A172 (cell line): ENCODE measurements around the gene TRIM23. TPM values are rescaled to one million over a fixed set of nuclear protein-coding genes. Genes with fewer than 3 reads are reported as not detected.
A peak's percentile ranks its signal among the peaks of the same experiment; 100 is the strongest.
"Not testable (repeated sequence)": the region's sequence is repeated elsewhere in the genome, so short reads cannot be mapped to it uniquely, and the experiment has no call there.

Source experiments
- DNase-seq: peaks from one replicate; pipeline ENCODE4 v3.0.0-alpha.2; 2015; ENCODE audit warnings: low spot score
- total RNA-seq: library from RNA; depleted of rRNA; stranded (reverse); fragments of >200 nt; shearing (Covaris generic); gene quantifications from 2 replicates; pipeline ENCODE4 v1.2.3, GENCODE V29; 2014; rRNA removed

TRIM23 gene
- total RNA-seq = 22.1 and 23.2 TPM in 2 replicates

- DNase-seq = peak; percentile 92
Measured at GRCh38 chr5:65624025-65624570, at the start of gene TRIM23. TRIM23 (minus strand) TSS chr5:65624333; CDS start chr5:65624274, 59 bp downstream.

- DNase-seq = no peak
Measured at GRCh38 chr5:65672796-65673195, 48.7 kb upstream of the TRIM23 start.

GRCh38 chr5:65668696-65669095 lies 44.6 kb upstream of the TRIM23 start:
- DNase-seq = no peak

- DNase-seq = peak; percentile 18
Measured at GRCh38 chr5:65663804-65664521, 39.8 kb upstream of the TRIM23 start.

GRCh38 chr5:65654713-65655112 lies 30.6 kb upstream of the TRIM23 start:
- DNase-seq = no peak

- no peak for DNase-seq
Measured at GRCh38 chr5:65651144-65651543, 27.0 kb upstream of the TRIM23 start.

- DNase-seq = no peak
Measured at GRCh38 chr5:65647941-65648340, 23.8 kb upstream of the TRIM23 start.

- no peak for DNase-seq
Measured at GRCh38 chr5:65646938-65647337, 22.8 kb upstream of the TRIM23 start.

GRCh38 chr5:65640240-65640639 lies 16.1 kb upstream of the TRIM23 start:
- no peak for DNase-seq

- no peak for DNase-seq
Measured at GRCh38 chr5:65630981-65631380, 6.8 kb upstream of the TRIM23 start.

GRCh38 chr5:65625743-65626142 lies 1.6 kb upstream of the TRIM23 start:
- DNase-seq = peak; percentile 10

GRCh38 chr5:65624571-65625555 lies 730 bp upstream of the TRIM23 start, which contains the start of the genes SHLD3 and TRAPPC13:
SHLD3 (plus strand) TSS chr5:65625027; CDS start chr5:65629588, 4,561 bp downstream.
TRAPPC13 (plus strand) TSS chr5:65625027; CDS start chr5:65625061, 34 bp downstream.
- DNase-seq = peak; percentile 87

GRCh38 chr5:65623482-65623881 lies 651 bp downstream of the TRIM23 start:
- peak; percentile 8 for DNase-seq

GRCh38 chr5:65621961-65622360 lies 2.2 kb downstream of the TRIM23 start:
- not testable (repeated sequence) for DNase-seq

GRCh38 chr5:65620021-65620420 lies 4.1 kb downstream of the TRIM23 start:
- no peak for DNase-seq

GRCh38 chr5:65612298-65612907 lies 11.7 kb downstream of the TRIM23 start:
- no peak for DNase-seq

GRCh38 chr5:65611524-65611923 lies 12.6 kb downstream of the TRIM23 start:
- DNase-seq = no peak

- DNase-seq = not testable (repeated sequence)
Measured at GRCh38 chr5:65601761-65602160, 22.4 kb downstream of the TRIM23 start.

- no peak for DNase-seq
Measured at GRCh38 chr5:65588694-65589093, 35.4 kb downstream of the TRIM23 start.

- no peak for DNase-seq
Measured at GRCh38 chr5:65577141-65577540, 47.0 kb downstream of the TRIM23 start.

GRCh38 chr5:65570598-65571226 lies 53.4 kb downstream of the TRIM23 start:
- DNase-seq = no peak
